ENCODE results near the gene RNF208. TPM values are rescaled to one million over a fixed set of nuclear protein-coding genes. Genes with fewer than 3 reads are reported as not detected.

Gene RNF208
- total and polyA plus RNA-seq, 10 of the 15 experiments (the other 5 are each of a cell fraction or from before 2014, with no cell fraction given), result 0.06 to 10.7 (median 0.77) TPM

DNA sequence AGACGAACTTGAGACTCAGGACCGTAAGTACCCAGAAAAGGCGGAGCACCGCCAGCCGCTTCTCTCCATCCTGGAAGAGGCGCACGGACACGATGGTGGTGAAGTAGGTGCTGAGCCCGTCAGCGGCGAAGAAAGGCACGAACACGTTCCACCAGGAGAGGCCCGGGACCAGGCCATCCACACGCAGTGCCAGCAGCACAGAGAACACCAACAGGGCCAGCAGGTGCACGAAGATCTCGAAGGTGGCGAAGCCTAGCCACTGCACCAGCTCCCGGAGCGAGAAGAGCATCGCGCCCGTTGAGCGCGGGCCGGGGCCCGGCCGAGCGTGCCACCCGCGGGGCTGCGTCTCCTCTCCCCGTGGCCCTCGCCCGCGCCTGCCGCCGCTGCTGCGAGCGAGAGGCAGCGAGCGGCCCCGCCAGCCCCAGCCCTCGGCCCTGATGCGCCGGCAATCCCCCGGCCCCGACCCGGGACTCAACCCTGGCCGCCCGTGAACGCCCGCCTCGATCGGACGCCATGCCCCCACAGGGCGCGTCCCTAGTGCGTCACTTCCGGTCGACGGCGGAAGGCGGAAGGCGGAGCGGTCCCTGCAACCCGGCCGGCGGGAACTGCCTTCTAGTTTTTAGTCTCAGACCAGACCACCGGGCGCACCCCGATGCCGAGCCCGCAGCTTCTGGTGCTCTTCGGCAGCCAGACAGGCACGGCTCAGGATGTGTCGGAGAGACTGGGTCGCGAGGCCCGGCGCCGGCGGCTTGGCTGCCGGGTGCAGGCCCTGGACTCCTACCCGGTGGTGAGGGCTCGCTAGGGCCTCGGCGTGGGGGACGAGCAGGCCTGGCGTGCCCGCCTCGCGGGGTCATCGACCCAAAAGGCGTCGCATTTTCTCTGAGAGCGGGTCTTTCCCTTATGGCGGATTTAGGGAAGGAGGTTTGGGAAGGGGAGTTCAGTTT lies 16.6 kb downstream of the RNF208 start, which contains the start of the genes NDOR1 and TMEM203 (continued):
- TF ChIP-seq SPI1 (IDR thresholded peaks at IDR 0.05; ENCODE audit: borderline replicate concordance, insufficient read depth, low read depth, low read length), result no peak; the same call in 1 of the 2 replicates
- TF ChIP-seq GABPA (IDR thresholded peaks at IDR 0.05; ENCODE audit: low read depth), result peak; percentile 96
- peak; percentile 69 for TF ChIP-seq RELA (IDR thresholded peaks at IDR 0.05; ENCODE audit: borderline replicate concordance, partially characterized antibody)
- no peak for TF ChIP-seq SMC3 (IDR thresholded peaks at IDR 0.05; ENCODE audit: borderline replicate concordance, low read length)
- TF ChIP-seq, protein P1, sequence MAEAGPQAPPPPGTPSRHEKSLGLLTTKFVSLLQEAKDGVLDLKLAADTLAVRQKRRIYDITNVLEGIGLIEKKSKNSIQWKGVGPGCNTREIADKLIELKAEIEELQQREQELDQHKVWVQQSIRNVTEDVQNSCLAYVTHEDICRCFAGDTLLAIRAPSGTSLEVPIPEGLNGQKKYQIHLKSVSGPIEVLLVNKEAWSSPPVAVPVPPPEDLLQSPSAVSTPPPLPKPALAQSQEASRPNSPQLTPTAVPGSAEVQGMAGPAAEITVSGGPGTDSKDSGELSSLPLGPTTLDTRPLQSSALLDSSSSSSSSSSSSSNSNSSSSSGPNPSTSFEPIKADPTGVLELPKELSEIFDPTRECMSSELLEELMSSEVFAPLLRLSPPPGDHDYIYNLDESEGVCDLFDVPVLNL (IDR thresholded peaks at IDR 0.05; ENCODE audit: low read depth, low read length), result peak; percentile 88
- peak; percentile 44 for TF ChIP-seq RUNX3 (IDR thresholded peaks at IDR 0.05; ENCODE audit: low read length)
- peak; percentile 95 for TF ChIP-seq SIN3A (IDR thresholded peaks at IDR 0.05; ENCODE audit: low read depth, low read length)
- no peak for TF ChIP-seq ZNF274 (IDR thresholded peaks at IDR 0.05; ENCODE audit: insufficient read depth, insufficient read length)
- TF ChIP-seq, protein P2, sequence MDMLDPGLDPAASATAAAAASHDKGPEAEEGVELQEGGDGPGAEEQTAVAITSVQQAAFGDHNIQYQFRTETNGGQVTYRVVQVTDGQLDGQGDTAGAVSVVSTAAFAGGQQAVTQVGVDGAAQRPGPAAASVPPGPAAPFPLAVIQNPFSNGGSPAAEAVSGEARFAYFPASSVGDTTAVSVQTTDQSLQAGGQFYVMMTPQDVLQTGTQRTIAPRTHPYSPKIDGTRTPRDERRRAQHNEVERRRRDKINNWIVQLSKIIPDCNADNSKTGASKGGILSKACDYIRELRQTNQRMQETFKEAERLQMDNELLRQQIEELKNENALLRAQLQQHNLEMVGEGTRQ (IDR thresholded peaks at IDR 0.05; ENCODE audit: borderline replicate concordance, low read depth, low read length), result no peak
- no peak for TF ChIP-seq NFYB (IDR thresholded peaks at IDR 0.05; ENCODE audit: insufficient read depth, low read depth, low read length)
- TF ChIP-seq BHLHE40 (IDR thresholded peaks at IDR 0.05; ENCODE audit: borderline replicate concordance in 1 of 2, low read depth in 2 of 2, low read length in 1 of 2), result peak; percentile 11 to 76; a peak in 2 of 4 replicates
- no peak for TF ChIP-seq TCF3 (IDR thresholded peaks at IDR 0.05; ENCODE audit: borderline replicate concordance, insufficient read depth, low read depth, low read length)
- peak; percentile 79; the same call in 1 of the 2 replicates for TF ChIP-seq BACH1 (IDR thresholded peaks at IDR 0.05; ENCODE audit: borderline replicate concordance)
- TF ChIP-seq KLF5 (IDR thresholded peaks at IDR 0.05; ENCODE audit: partially characterized antibody), result no peak
- peak; percentile 80; the same call in 1 of the 2 replicates for TF ChIP-seq TAF1 (IDR thresholded peaks at IDR 0.05; ENCODE audit: borderline replicate concordance, low read depth, low read length)
- peak; percentile 57 to 93 for TF ChIP-seq SRF (IDR thresholded peaks at IDR 0.05; ENCODE audit: low read depth in 2 of 2, low read length in 2 of 2)
- peak; percentile 31; the same call in 1 of the 2 replicates for TF ChIP-seq ZNF217 (IDR thresholded peaks at IDR 0.05)
- peak; percentile 67 for TF ChIP-seq SIX5 (IDR thresholded peaks at IDR 0.05; ENCODE audit: low read depth, low read length, severe bottlenecking)
- TF ChIP-seq, protein P3, sequence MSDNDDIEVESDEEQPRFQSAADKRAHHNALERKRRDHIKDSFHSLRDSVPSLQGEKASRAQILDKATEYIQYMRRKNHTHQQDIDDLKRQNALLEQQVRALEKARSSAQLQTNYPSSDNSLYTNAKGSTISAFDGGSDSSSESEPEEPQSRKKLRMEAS (IDR thresholded peaks at IDR 0.05; ENCODE audit: low read depth, low read length), result peak; percentile 69; the same call in 1 of the 2 replicates
- peak; percentile 94 for TF ChIP-seq ZBTB40 (IDR thresholded peaks at IDR 0.05; ENCODE audit: borderline replicate concordance)
